Glutamatergic neuron (in vitro differentiated cells): ENCODE measurements around the gene FEM1B. TPM values are rescaled to one million over a fixed set of nuclear protein-coding genes. Genes with fewer than 3 reads are reported as not detected.

Experiments used
- DNase-seq: peaks from one replicate; pipeline ENCODE4 v3.0.0; 2022
- H3K27ac Mint-ChIP-seq: one replicate; pipeline ENCODE4 v1.8.0; 2020; ENCODE audit warnings: mild to moderate bottlenecking, mixed read lengths, inconsistent platforms; ENCODE audit not compliant: unreplicated experiment
- H3K27me3 Mint-ChIP-seq: one replicate; pipeline ENCODE4 v1.8.0; 2020; ENCODE audit warnings: mild to moderate bottlenecking, moderate library complexity, mixed read lengths, inconsistent platforms; ENCODE audit not compliant: unreplicated experiment
- H3K36me3 Mint-ChIP-seq: one replicate; pipeline ENCODE4 v1.8.0; 2020; ENCODE audit warnings: mild to moderate bottlenecking, mixed read lengths, inconsistent platforms; ENCODE audit not compliant: unreplicated experiment
- H3K4me1 Mint-ChIP-seq: one replicate; pipeline ENCODE4 v1.8.0; 2020; ENCODE audit warnings: mild to moderate bottlenecking, low read depth, mixed read lengths, inconsistent platforms; ENCODE audit not compliant: unreplicated experiment
- H3K4me3 Mint-ChIP-seq: one replicate; pipeline ENCODE4 v1.8.0; 2020; ENCODE audit warnings: mild to moderate bottlenecking, mixed read lengths, inconsistent platforms; ENCODE audit not compliant: unreplicated experiment
- H3K9me3 Mint-ChIP-seq: one replicate; pipeline ENCODE4 v1.8.0; 2020; ENCODE audit warnings: mild to moderate bottlenecking, moderate library complexity, mixed read lengths, inconsistent platforms; ENCODE audit not compliant: unreplicated experiment
- CTCF ChIP-seq: fragments of 200-600 bp; sonication (generic); IDR thresholded peaks from one replicate; pipeline ENCODE4 v1.5.0; 2021; ENCODE audit not compliant: partially characterized antibody, unreplicated experiment
- total RNA-seq: library from RNA; stranded (reverse); fragmentation: NEBNext Ultra II Directional; extraction: Animal tissue kit (Norgen Biotek cat#: 25700); gene quantifications from one replicate; pipeline ENCODE4 v1.2.1, GENCODE V29; 2021; ENCODE audit not compliant: unreplicated experiment

FEM1B gene
- total RNA-seq, 1 donor from 2014 or later = 69.6 TPM

- no peak overlapping the region for H3K4me3 Mint-ChIP-seq
- no peak for DNase-seq
- H3K4me1 Mint-ChIP-seq = peaks cover 35% of the 10 kb centered on the region
- peaks cover 2% of the 10 kb centered on the region for H3K9me3 Mint-ChIP-seq
- no peak for TF ChIP-seq CTCF
- H3K36me3 Mint-ChIP-seq = no peaks in the 10 kb centered on the region
- no peak overlapping the region for H3K27ac Mint-ChIP-seq
- peaks cover 11% of the 10 kb centered on the region for H3K27me3 Mint-ChIP-seq
Observed at GRCh38 chr15:68313501-68314410, 36.2 kb downstream of the FEM1B start.

GRCh38 chr15:68314563-68314962 lies 37.0 kb downstream of the FEM1B start:
- H3K36me3 Mint-ChIP-seq = no peaks in the 10 kb centered on the region
- peaks cover 13% of the 10 kb centered on the region for H3K27me3 Mint-ChIP-seq
- DNase-seq = no peak
- TF ChIP-seq CTCF = no peak
- H3K27ac Mint-ChIP-seq = no peak overlapping the region
- H3K9me3 Mint-ChIP-seq = peaks cover 2% of the 10 kb centered on the region
- H3K4me3 Mint-ChIP-seq = no peak overlapping the region
- peaks cover 35% of the 10 kb centered on the region for H3K4me1 Mint-ChIP-seq

- H3K9me3 Mint-ChIP-seq = peaks cover 2% of the 10 kb centered on the region
- H3K4me1 Mint-ChIP-seq = peaks cover 35% of the 10 kb centered on the region
- DNase-seq = no peak
- no peak overlapping the region for H3K4me3 Mint-ChIP-seq
- H3K27me3 Mint-ChIP-seq = peaks cover 13% of the 10 kb centered on the region
- no peak overlapping the region for H3K27ac Mint-ChIP-seq
- H3K36me3 Mint-ChIP-seq = no peaks in the 10 kb centered on the region
- TF ChIP-seq CTCF = no peak
Observed at GRCh38 chr15:68315035-68315434, 37.5 kb downstream of the FEM1B start.

- no peak for TF ChIP-seq CTCF
- H3K4me3 Mint-ChIP-seq = no peak overlapping the region
- peaks cover 9% of the 10 kb centered on the region for H3K27me3 Mint-ChIP-seq
- H3K36me3 Mint-ChIP-seq = peaks cover 2% of the 10 kb centered on the region
- H3K27ac Mint-ChIP-seq = no peak overlapping the region
- H3K4me1 Mint-ChIP-seq = peaks cover 31% of the 10 kb centered on the region
- no peak for DNase-seq
- H3K9me3 Mint-ChIP-seq = peaks cover 3% of the 10 kb centered on the region
Observed at GRCh38 chr15:68315495-68316031, 38.0 kb downstream of the FEM1B start.

GRCh38 chr15:68316061-68316804 lies 38.7 kb downstream of the FEM1B start:
- Mint-ChIP-seq H3K27ac (no peak overlapping the region), H3K4me3 (no peak overlapping the region), H3K27me3 (peaks cover 8% of the 10 kb centered on the region), H3K36me3 (peaks cover 3% of the 10 kb centered on the region), H3K4me1 (peaks cover 25% of the 10 kb centered on the region), H3K9me3 (peaks cover 4% of the 10 kb centered on the region)
- DNase-seq = peak; percentile 71
- no peak for TF ChIP-seq CTCF
